AG09319 (cell line): ENCODE data around the gene D2HGDH.

Experiments used
- DNase-seq: peaks from one replicate; pipeline ENCODE4 v3.0.0-alpha.2; 2010; ENCODE audit warnings: low read depth; ENCODE audit errors: extremely low read depth
- TF ChIP-seq, protein P1 (sequence below): IDR thresholded peaks from 2 replicates; pipeline ENCODE4 v1.5.1; 2011; ENCODE audit warnings: low read depth, mild to moderate bottlenecking, inconsistent platforms, low read length, moderate library complexity

Gene D2HGDH

DNA sequence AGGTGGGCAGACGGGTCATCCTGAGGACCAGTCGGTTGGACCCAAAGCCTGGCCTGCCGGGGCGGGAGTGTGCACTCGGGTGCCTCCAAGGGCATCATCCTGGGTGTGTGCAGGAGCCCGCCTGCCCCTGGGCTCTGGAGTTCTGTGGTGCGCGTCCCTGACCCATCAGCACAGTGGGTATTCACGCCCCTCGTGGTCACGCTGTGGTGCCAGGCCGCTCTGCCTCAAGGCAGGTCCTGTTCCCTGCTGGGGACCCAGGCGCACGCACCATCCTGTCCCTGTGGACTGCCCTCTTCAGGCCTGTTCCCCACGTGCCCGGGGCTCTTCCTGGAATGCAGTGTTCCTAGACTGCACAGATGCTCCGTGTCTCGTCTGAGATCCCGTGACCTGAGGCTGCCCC lies 14.3 kb upstream of the D2HGDH start:
- DNase-seq = no peak
- TF ChIP-seq, protein P1, sequence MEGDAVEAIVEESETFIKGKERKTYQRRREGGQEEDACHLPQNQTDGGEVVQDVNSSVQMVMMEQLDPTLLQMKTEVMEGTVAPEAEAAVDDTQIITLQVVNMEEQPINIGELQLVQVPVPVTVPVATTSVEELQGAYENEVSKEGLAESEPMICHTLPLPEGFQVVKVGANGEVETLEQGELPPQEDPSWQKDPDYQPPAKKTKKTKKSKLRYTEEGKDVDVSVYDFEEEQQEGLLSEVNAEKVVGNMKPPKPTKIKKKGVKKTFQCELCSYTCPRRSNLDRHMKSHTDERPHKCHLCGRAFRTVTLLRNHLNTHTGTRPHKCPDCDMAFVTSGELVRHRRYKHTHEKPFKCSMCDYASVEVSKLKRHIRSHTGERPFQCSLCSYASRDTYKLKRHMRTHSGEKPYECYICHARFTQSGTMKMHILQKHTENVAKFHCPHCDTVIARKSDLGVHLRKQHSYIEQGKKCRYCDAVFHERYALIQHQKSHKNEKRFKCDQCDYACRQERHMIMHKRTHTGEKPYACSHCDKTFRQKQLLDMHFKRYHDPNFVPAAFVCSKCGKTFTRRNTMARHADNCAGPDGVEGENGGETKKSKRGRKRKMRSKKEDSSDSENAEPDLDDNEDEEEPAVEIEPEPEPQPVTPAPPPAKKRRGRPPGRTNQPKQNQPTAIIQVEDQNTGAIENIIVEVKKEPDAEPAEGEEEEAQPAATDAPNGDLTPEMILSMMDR = no peak

DNA sequence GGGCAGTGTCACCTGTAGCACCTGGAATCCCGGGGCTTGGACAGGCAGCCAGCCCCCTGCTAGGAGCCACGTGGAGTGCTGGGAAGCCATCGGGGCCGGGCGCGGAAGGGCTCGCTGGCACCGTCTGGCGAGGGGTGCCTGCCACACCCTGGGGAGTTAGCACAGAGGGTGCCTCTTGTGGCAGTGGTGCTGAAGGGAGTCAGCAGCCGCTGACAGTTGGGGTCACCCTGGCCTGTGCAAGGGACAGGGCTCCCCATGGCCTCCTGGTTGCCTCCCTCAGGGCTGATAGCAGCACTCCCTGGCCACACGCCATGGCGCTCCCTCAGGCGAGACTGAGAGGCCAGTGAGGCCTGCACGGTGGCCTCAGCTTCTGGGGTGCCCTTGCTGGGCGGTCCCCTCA lies 13.9 kb upstream of the D2HGDH start:
- TF ChIP-seq, protein P1 = no peak
- no peak for DNase-seq

DNA sequence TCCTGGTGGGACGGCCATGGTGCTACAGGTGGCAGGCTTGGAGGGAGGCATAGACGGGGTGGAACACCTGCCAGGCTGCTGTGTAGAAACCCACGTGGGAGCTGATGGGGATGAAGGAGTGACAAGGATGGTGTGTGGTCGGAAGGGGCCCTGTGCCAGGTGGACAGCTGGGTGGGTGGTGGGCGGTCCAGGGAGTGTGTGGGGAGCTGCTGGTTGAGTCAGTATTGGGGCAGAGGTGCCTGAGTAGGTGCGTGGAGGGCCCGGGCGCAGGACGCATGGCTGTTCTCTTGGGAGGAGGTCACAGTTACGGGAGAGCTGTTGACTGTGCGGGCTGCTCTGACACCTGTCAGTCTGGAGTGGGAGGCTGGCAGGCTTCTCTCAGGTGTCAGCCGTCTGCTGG lies 12.6 kb upstream of the D2HGDH start:
- TF ChIP-seq, protein P1 = no peak

DNA sequence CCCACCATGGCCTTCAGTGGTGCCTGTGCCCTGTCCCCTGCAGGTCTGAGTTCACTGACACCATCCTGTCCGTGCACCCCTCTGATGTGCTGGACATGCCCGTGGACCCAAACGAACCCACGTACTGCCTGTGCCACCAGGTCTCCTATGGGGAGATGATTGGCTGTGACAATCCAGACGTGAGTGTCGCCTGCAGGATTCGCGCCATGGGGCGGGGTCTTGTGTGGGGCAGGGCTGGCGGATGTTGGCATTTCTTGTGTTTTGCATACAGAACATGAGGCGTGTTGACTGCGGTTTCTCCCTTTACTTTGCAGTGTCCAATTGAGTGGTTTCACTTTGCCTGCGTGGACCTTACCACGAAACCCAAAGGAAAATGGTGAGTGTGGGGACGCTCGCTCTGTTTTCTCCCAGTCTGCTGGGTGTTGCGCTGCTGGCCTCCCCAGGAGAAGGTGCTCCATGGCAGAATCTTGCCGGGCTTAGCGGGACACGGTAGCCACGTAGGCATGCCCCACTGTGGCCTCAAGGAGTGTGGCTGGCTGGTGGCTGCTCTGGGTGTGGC lies 11.5 kb upstream of the D2HGDH start:
- DNase-seq = no peak
- TF ChIP-seq, protein P1 = no peak

More for the DNA sequence above, 12.6 kb upstream of the D2HGDH start:
- no peak for DNase-seq

DNA sequence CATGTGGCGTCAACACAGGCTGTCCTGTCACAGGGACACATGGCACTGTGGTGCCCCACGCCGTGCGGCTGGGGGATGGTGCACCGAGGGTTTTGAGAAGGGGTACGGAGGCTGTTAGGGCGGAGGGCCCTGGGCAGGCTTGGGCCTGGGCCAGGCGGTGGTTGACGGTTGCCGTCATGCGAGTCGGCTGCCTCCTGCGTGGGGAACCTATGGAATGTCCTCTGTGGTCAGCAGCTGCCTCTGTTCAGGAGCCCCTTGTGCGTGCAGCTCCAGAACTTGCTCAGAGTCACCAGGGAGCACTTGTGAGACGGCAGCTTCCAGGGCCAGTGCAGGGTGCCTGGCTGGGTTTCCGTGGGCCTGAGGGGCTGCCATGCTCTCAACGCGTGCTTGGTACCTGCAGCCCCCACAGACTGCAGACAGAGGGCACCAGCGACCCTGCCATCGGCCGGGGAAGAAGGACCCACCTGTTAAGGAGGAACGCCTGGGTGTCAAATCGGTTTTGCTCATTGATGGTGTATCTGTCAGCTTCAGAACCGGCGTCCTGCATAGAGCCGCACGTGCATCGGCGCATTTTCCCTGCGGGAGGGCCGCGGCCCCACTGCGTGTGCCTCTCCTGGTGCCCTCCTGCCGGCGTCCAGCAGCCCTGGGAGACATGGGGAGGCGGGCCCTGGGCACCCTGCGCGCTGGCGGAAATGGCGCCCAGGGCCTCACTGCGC lies 10.0 kb upstream of the D2HGDH start:
- no peak for DNase-seq
- TF ChIP-seq, protein P1 = no peak; the same call in 1 of the 2 replicates

DNA sequence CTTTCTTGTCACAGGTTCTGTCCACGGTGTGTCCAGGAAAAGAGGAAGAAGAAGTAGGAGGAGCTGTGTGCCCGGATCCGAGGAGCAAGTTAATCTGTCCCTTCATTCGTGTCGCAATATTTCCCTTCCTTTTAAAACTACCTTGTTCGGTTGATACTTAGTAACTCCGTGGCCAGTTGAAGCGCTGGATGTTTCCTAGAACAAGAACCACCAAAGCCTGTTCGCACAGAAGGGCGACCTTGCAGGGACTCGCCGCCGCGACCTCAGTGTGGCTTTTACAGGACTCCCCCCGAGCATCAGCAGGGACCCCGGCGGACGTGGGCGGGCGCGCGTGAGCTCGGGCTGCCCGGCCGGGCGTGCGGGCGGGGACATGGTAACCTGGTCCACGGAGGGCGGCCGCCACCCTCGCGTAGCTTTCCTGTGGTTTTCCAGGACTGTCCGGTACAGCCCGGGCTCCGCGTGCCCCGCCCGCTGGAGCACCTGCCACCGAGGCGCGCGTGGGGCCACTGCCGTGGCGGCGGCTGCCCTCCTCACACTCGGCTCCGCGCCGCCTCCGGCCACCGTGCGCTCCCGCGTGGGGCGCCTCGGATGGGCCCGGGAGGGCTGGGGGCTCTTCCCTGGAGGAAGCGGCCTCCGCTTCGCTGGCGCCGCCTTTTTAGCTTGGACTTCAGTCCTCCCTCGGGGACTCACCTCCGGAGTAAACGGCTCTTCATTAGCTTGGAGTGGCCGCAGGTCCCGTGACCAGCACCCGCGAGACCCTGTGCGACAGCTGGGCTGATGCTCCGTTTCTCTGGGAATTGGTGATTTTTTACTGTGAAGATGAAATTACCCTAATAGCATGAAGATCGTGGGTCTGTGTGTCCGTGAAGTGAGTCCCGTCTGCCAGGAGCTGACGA lies 9.2 kb upstream of the D2HGDH start:
- TF ChIP-seq, protein P1 = no peak
- DNase-seq = no peak

DNA sequence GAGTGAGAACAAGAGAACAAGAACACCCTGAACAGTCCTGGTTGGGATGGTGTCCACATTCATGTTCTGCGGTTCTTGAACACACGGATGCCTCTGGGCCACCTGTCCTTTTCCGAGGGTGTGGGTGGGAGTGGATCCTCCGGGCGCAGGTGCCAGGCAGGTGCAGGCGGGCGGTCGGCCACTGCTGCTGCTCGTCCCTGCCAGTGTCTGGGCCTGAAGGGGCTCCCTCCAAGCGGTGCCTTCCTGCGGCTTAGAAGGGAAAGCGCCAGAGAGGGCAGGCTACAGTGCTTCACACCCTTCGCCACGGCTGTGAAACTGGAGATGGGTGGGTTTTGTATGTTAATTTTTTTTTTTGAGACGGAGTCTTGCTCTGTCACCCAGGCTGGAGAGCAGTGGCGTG lies 8.0 kb upstream of the D2HGDH start:
- TF ChIP-seq, protein P1 = no peak
- DNase-seq = no peak
